Frontal cortex (tissue), 4 donors: ENCODE measurements around the gene FGD5. TPM values are rescaled to one million over a fixed set of nuclear protein-coding genes. Genes with fewer than 3 reads are reported as not detected.
A peak's percentile ranks its signal among the peaks of the same experiment; 100 is the strongest.

Source experiments
- DNase-seq, 2 donors: peaks; one replicate each; pipeline ENCODE4 v3.0.0; 2012; ENCODE audit warnings: low spot score in 2 of 2
- FAIRE-seq: peaks from 2 replicates; lab custom pipeline; 2012; peaks lifted over from hg19 to GRCh38; lab: Jason Lieb, UNC
- total RNA-seq: library from RNA; depleted of rRNA; stranded (reverse); fragments of >200 nt; gene quantifications from one replicate; pipeline ENCODE4 v1.2.3, GENCODE V29; 2014
- donor health status: control.
- donor health status: control.
- donor health status: control.

FGD5 gene
- total RNA-seq, 1 donor from 2014 or later: 2.9 TPM

DNA sequence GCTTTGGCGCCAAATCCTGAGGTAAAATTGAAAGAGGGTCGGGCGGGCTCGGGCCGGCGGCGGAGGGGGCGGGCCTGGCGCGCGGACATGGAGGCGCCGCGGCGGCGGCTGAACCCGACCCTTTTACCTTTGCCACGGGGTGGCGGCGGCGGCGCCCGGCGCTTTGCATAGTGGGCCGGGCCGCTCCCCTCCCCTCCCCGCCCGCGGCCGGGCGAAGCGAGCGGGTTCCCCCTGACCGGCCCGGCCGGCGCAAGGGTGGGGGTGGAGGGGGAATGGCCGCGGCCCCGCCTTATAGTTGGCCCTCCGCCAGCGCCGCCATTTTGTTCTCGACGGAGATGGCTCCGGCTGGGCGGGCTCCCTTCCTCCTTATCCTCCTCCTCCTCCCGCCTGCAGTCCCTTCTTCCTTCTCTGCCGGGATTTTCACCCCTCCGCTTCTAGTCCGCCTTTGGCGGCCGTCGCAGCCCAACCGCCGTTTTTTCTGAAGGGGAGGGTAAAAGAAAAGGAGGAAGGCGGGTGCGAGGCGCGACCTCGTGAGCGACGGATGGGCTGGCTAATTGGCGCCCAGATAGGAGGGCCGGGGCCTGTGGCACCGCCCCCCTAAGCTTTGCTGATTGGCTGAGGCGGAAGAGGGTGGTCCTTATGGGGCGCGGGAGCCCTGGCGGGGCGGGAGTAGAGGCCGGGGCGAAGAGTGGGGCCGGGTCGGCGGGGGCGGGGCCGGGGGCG lies 129.3 kb downstream of the FGD5 start:
- peak; percentile 97 to 99 for DNase-seq
- FAIRE-seq: no peak

- FAIRE-seq (no peak), DNase-seq (no peak)
Observed at GRCh38 chr3:14948609-14949038, 129.9 kb downstream of the FGD5 start.

DNA sequence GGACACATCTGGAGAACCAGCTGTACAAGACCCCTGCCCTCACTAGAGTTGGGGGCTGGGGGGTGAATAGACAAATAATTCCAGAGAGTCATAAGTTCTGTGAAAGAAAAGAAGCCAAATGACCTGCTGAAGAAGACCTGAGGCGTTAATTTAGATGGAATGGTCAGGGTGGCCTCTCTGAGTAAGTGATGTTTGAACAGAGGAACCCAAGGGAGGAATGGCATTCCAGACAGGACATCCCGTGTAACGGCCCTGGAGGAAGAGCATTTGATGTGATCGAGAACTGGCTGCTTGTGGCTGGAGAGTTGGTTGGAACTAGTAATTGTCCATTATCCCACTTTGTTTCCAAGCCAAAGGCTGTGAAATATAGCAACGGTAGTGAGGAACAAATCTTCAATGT lies 130.4 kb downstream of the FGD5 start:
- FAIRE-seq (no peak), DNase-seq (no peak)

DNA sequence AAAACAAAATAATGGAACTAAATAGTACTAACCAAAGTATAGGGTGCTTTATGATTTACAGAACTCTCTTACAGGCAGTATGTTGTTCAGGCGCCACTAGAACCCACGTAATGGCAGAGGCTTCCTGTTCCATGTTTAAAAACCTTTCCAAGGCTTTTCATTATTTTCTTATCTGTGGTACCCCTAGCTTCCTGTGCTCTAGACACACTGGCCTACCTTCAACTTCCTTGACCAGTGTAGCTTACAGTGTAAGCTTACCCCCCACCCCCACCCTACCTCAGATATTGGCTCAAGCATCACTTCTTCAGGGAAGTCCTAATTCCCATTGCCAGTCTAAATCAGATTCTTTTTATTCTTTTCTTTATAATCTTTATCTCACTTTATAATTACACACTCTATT lies 131.5 kb downstream of the FGD5 start:
- DNase-seq (no peak), FAIRE-seq (no peak)

DNA sequence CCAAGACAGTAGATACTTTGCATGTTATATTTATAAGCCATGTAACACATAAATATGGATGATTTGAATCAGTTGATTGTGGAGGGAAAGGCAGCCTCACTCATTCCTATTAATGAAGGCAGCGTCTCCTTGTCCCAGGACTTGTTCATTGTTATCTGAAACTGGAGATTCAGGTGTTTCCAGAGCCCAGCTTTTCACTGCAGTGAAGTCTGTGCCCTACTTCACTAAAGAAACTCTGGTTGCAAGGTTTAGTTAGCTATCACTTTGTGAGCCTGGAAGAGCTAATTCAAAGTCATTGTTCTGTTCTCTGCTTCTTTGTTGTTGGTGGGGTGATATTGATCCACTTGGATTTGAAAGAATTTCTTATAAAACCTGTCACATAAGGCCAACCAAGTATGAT lies 138.4 kb downstream of the FGD5 start:
- no peak for DNase-seq
- FAIRE-seq: no peak

DNA sequence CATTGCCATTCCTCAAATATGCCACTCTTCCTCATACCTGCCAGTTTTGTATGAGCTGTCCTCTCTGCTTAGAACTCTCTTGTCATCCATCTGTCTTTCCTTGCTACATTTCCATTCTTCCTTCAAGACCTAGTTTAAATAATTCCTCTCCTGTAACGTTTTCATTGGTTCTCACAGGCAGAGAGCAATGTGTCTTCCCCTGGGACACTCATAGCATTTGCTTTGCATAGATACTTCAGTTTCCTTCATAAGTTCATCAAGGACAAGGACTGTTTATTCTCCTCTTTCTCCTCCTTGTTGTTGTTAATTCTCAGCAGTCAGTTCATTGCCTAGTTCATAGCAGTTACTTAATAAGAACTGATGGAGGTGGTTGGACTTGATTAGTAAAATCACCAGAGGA lies 139.2 kb downstream of the FGD5 start:
- DNase-seq (no peak), FAIRE-seq (no peak)

- DNase-seq (no peak), FAIRE-seq (no peak)
Observed at GRCh38 chr3:14959359-14959943, 140.7 kb downstream of the FGD5 start.

- FAIRE-seq: no peak
Observed at GRCh38 chr3:14962762-14963161, 144.0 kb downstream of the FGD5 start.

GRCh38 chr3:14967285-14967684 lies 148.5 kb downstream of the FGD5 start:
- FAIRE-seq (no peak), DNase-seq (no peak)

More at GRCh38 chr3:14962762-14963161, 144.0 kb downstream of the FGD5 start:
- DNase-seq: no peak

- FAIRE-seq (no peak), DNase-seq (no peak)
Observed at GRCh38 chr3:14969671-14970070, 150.9 kb downstream of the FGD5 start.

DNA sequence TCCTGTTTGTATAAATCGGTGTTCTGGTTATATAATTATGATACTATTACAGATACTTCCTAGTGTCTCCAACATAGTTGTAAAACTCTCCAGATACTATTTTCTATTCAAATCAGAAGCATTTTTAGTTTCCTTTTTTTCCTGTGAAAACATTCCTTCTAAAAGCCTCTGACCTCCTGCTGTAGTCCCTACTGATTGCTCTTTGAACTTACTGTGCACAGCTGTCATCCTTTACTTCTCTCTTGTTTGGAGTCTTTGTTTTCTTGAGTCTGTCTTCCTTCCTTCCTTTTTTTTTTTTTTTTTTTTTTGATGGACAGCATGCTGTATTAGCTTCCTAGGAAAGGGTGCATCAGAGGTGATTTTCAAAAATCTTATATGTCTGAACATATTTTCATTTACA lies 157.6 kb downstream of the FGD5 start:
- FAIRE-seq: no peak
- DNase-seq: no peak

DNA sequence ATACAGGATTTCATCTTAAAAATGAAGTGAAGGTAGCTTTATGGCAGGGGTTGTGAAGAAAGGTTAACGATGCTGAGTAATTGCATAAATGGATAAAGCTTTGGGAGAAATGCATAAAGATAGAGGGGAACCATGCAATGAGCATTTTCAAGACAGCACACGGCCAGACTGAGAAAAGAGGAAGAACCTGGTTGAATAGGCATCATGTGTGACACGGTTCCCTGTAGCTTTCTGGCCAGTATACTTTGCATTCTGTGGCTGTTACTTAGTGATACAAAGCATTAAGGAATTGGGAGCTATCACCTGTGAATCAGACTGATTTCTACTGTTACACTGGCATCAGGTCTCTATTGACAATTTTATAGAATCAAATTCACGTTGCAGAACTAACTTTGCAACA lies 161.9 kb downstream of the FGD5 start:
- DNase-seq (no peak), FAIRE-seq (no peak)

Other genes with a start within 250 kb of the FGD5 start
- 10.6 TPM for gene CCDC174, start 167.2 kb upstream of the FGD5 start, total RNA-seq
- not detected for gene C3orf20, start 143.8 kb upstream of the FGD5 start, total RNA-seq
- gene NR2C2, start 128.6 kb downstream of the FGD5 start, total RNA-seq: 59.5 TPM
- gene MRPS25, start 246.4 kb downstream of the FGD5 start, total RNA-seq: 15.5 TPM